ENCODE results near the gene PIK3CB.
"Not testable (repeated sequence)": the region's sequence is repeated elsewhere in the genome, so short reads cannot be mapped to it uniquely, and the experiment has no call there.

PIK3CB gene

DNA sequence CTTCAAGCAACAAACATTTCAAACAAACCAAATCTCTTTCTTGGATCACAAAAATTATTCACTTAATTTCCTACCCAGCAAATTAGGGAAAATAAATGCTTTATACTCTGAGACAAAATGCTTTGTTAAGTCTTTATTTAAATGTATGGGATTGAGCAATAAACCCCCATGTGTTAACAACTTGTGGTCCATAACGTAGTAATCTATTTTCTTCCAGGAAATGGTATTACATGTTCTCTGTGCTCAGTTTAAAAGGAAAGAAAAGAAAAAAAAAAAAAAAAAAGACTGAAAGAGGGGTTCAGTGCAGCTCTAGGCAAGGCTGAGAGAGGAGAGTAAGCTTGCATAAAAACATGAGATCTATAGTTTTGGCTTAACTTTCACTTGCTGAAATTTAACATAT is 102.3 kb downstream of the PIK3CB start:
- DNase-seq: no peak

DNA sequence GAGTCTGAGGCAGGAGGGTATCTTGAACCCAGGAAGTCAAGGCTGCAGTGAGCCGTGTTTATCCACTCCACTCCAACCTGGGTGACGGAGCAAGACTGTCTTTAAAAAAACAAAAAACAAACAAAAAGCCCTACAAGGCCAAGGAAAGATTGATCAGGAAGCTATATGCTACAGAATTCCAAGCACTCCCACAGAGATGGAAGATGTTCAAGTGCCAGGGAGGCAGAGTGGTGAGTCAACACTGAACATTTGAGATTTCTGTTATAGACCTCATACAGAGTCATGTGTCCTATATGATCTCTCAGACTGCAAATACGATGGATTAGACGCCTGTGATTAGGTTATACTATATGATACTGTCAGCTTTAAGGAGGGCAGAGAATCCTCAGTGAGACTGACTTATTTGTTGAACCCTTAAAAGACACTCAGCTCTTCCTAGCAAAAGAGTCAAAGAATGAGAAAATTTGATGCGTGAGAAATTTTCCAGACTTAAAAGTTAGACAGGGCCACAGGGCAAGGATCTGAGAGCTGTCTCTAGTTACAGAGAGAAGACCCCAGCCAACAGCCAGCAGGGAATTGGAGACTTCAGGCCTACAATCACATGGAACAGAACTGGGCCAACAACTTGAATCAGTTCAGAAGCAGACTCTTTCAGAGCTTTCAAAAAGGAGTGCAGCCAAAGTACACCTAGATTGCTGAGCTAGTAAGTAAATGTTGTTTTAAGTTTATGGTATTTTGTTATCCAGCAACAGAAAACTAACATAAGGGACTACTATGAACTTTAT is 107.6 kb downstream of the PIK3CB start:
- DNase-seq: no peak

- DNase-seq: not testable (repeated sequence)
Observed at GRCh38 chr3:138726042-138726441, 108.7 kb downstream of the PIK3CB start.

DNA sequence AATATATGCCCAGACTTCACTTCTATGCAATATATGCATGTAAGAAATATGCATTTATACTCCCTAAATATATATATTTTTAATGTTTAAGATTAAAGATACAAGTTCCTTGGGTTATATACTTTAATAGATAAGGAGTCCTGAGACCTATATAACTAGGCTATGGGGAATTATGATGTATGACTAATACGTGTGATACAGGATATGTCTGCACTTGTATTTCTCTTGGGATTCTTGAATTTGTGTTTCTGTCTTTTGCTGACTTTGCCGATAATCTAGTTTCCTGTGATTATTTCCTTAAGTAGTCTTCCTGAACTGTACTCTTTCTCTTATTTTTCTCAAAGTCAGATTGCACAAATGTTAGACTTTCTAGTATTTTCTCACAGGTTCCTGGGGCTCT is 109.6 kb downstream of the PIK3CB start:
- DNase-seq: no peak

GRCh38 chr3:138724443-138724842 is 110.3 kb downstream of the PIK3CB start:
- DNase-seq: no peak

- no peak for DNase-seq
Observed at GRCh38 chr3:138718849-138719248, 115.9 kb downstream of the PIK3CB start.

GRCh38 chr3:138717348-138717747 is 117.4 kb downstream of the PIK3CB start:
- DNase-seq: no peak

DNA sequence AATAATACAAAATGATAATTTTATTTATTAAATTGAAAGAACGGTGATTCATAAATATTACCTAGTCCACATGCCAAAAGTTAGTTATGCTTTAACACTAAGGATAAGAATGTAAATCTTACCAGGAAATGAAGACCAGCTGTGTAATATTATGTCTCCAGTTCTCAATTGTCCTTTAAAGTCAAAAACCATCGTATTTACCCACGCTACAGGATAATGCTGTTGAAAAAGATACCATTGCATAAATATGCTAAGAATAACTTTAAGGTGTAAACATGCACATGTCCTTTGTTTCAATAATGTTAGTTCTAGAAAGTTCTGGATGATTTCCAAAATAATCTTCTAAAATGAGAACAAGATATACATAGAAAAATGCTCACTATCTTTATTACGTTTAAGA is 122.6 kb downstream of the PIK3CB start:
- DNase-seq: no peak

DNA sequence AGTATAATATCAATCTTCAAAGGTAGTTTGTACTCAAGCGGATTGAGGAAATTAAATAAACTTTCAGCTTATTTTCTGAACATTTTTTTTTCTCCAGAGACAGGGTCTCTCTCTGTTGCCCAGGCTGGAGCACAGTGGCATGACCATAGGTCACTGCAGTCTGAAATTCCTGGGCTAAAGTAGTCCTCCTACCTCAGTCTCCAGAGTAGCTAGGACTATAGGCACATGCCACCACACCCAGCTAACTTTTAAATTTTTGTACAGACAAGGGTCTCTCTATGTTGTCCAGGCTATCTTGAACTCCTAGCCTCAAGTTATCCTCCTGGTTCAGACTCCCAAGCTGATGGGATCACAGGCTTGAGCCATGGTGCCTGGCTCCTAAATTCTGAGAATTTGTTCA is 129.1 kb downstream of the PIK3CB start:
- DNase-seq: no peak

DNA sequence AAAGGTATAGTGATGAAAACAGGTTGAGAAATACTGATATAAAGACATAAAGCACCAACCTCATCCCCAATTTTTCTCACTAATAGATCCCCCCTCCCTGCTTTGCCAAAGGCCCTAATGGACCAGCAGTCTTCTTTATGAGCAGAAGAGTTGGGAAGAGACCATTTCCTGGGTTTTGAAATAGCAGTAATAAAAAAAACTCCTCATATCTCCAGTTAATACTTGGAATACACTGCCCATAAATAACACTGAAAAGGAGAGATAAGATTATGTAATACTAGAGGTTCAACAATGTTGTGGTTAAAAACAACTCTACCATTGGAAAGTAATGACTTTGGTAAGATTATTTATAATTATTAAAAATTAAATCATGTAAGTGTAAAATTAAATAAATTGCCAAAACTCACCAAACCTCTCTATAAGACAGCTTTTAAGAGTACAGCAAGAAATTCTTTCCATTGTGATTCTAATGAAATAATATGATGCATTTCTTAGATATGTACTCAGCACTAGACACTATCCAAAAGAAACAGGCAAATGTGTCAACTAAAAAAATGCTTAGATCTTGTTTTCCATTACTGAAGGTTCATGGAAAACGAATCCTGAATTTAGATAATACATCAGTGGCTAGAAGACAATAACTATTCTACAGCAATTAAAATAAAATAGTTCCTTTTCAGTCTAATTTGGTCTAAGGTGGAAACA is 137.9 kb downstream of the PIK3CB start:
- no peak for DNase-seq

GRCh38 chr3:138694287-138695007 is 140.3 kb downstream of the PIK3CB start:
- DNase-seq: no peak

- no peak for DNase-seq
Observed at GRCh38 chr3:138692152-138692551, 142.6 kb downstream of the PIK3CB start.

- DNase-seq: no peak
Observed at GRCh38 chr3:138691351-138691750, 143.4 kb downstream of the PIK3CB start.

GRCh38 chr3:138690036-138690435 is 144.7 kb downstream of the PIK3CB start:
- no peak for DNase-seq

GRCh38 chr3:138688871-138689299 is 145.8 kb downstream of the PIK3CB start:
- DNase-seq: no peak

DNA sequence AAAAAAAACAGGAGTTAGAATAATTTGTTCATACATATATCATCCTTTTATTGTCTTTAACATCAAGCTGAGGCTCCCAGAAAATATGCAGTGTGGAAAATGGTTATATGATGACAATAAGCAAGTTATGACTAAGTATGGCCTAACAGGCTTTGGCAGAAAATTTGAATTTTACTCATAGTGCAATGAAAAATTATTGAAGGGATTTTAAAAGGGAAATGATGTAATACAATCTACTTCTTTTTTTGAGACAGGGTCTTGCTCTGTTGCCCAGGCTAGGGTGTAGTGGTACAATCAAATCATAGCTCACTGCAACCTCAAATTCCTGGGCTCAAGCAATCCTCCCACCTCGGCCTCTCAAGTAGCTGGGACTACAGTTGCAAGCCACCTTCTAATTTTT is 147.5 kb downstream of the PIK3CB start:
- no peak for DNase-seq

GRCh38 chr3:138686771-138687221 is 147.9 kb downstream of the PIK3CB start:
- no peak for DNase-seq

- DNase-seq: no peak
Observed at GRCh38 chr3:138684396-138684795, 150.3 kb downstream of the PIK3CB start.

- DNase-seq: no peak
Observed at GRCh38 chr3:138682648-138683047, 152.1 kb downstream of the PIK3CB start.

DNA sequence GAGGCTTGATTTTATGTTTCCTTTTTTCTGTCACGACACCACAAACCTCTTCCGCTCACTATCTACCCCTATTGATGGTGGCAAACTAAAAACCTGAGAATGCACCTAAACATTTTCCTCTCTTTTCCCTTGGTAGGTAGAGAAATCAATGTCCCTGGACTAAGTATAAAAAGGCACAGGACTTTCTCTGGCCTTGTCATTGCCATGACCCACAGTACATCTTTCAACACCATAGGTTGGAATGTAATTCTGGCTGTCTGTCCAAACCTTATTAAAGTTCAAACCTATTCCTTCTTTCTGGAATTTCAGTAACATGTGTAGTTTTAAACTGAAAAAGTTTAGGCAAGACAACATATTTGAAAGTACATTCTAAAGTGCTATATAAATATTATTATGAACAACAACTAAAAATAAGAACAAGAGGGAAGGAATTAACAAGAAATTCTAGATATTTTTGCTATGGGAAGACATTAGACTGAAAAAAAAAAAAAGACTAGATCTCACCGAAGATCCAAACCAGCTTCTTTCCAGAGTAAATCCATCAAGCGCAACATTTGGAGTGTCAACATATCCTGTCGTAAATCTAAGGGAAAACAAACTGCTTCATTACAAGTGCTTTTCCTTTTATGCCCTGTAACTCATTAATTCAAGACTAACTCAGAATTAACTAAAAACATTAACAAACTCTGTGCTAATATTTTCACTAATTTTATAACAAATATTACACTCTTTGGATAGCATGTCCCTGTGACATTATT is 153.1 kb downstream of the PIK3CB start:
- no peak for DNase-seq

DNA sequence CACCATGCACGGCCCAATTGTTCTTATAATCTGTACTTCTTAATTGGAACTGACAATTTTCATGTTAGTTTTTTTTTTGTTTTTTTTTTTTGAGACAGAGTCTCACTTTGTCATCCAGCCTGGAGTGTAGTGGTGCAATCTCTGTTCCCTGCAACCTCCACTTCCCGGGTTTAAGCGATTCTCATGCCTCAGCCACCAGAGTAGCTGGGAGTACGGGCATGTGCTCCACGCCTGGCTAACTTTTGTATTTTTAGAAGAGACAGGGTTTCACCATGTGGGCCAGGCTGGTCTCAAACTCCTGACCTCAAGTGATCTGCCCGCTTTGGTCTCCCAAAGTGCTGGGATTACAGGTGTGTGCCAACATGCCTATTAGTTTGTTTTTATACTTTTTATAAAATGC is 153.8 kb downstream of the PIK3CB start:
- not testable (repeated sequence) for DNase-seq

DNA sequence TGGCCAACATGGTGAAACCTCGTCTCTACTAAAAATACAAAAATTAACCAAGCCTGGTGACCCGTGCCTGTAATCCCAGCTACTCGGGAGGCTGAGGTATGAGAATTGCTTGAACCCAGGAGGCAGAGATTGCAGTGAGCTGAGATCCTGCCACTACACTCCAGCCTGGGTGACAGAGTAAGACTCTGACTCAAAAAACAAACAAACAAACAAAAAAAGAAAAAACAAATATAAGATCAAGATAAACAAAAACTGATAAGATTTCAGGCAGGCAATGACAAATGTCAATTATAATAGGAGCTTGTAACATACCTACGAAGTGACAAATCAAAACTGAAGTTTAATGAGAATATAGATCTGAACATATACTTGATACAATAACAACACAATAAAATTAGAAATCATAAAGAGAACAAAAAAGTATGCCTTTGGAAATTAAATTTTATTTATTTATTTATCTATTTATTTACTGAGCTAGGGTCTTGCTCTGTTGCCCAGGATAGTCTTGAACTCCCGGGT is 155.8 kb downstream of the PIK3CB start:
- no peak for DNase-seq

DNA sequence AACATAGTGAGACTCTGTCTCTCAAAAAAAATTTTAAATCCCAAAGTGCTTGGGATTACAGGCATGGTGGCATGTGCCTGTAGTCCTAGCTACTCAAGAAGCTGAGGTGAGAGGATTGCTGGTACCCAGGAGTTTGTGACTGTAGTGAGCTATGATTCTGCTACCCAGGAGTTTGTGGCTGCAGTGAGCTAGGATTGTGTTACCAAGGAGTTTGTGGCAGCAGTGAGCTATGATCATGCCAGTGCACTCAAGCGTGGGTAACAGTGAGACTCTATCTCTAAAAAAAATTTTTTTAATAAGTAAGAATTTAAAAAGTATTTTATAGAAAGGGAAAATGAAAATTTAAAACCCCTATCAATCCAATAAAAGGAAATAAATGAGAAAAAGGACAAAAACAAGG is 156.6 kb downstream of the PIK3CB start:
- no peak for DNase-seq

Data from NCI-H1694 treated with DMSO at 0.1 percent for 48 hours (cell line).